GM21515 (cell line): ENCODE results near the gene LMTK3.
"Not testable (repeated sequence)": the region's sequence is repeated elsewhere in the genome, so short reads cannot be mapped to it uniquely, and the experiment has no call there.

Experiments
- ATAC-seq: cut with Tn5 transposase; IDR thresholded peaks from one replicate; pipeline ENCODE4 v1.9.1; 2021; ENCODE audit not compliant: unreplicated experiment

The LMTK3 gene

DNA sequence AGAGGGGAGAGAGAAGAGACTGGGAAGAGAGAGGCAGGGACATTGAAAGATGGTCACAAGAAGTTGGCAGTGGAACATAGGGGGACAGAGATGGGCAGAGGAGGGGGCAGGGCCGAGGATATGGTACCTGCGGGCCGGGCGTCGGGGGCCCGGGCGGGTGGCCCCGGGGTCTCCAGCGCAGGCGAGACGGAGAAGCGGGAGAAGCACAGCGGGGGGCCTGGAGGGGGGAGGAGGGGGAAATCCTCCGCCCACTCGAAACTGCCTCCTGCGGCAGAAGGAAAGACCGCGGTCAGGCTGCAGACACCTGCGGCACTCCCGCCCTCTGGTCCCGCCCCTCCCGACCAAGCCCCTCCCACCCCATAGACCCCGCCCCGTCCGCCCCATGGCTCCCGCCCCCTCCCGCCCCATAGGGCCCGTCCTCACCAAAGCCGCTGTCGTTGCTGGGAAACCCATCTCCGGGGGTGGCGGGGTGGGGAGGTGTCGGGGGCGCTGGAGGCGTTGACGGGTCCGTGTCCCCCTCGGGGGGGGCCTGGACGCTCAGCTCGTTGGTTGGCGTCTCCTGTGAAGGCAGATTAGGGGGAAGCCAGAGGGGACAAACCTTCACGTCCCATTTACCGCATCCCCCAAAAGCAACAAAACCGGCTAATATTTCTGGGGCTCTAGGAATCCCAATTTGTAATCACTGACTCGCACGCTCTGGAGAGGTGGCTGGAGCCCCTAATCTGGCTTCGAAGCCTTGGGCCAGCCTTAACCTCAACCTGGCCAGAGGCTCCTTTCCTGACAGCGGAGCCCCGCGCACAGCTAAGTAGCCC lies 20.4 kb downstream of the LMTK3 start:
- no peak for ATAC-seq

DNA sequence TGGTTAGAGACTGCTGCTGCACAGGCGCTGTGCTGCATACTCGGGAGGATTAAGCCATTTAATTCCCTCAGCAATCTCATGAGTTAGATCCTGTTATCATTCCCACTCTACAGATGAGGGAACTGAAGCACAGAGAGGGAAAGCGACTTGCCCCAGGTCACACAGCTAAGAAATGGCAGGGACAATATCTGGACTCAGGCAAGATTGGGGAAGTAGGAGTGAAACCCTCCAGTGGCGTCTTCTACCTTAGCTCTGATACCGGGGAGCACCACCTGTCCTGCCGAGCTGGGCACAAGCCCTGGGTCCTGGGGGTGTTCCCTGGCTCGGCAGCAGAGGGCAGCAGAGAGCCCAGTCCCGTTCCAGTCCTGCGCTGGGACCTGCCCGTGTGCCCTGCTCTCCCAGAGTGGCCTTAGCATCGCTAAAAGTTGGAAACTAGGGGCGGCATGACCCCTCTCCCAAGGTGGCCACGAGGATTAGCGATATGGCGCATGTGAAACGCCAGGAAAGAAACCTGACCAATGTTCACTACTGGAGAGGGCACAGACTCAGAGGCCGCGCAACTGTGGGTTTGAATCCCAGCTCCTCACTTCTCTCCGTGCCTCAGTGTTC lies 21.9 kb downstream of the LMTK3 start:
- ATAC-seq: peak; percentile 44

DNA sequence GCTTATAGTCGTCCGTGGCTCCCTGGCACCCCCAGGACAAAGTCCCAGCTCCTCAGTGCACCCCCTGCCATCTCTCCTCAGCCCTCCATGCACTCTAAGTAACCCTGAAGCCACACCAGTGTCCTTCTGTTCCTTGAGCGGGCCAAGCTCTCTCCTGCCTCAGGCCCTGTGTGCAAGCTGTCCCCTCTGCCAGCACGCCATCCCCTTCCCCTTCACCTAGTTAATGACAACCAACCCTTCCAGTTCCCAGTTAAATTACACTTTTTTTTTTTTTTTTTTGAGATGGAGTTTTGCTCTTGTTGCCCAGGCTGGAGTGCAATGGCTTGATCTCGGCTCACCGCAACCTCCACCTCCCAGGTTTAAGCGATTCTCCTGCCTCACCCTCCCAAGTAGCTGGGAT lies 23.2 kb downstream of the LMTK3 start:
- not testable (repeated sequence) for ATAC-seq

DNA sequence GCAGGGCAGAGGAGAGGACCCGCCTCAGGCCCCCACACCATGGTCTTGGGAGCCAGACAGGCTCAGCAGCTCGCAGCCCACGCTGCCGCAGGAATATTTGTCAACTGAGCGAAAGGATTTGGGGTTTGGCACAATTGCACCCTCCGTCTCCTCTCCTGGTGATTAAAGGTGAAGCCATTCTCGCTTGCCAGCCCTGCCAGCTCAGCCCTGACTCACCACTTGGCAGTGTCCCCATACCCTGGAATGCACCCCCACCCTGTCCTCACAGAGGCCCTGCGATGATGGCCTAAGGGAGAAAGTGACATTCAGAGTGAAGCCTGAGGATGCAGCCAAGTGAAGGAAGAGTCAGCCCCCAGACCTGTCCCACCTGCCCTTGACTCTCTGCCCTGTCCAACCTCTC lies 23.7 kb downstream of the LMTK3 start:
- no peak for ATAC-seq

DNA sequence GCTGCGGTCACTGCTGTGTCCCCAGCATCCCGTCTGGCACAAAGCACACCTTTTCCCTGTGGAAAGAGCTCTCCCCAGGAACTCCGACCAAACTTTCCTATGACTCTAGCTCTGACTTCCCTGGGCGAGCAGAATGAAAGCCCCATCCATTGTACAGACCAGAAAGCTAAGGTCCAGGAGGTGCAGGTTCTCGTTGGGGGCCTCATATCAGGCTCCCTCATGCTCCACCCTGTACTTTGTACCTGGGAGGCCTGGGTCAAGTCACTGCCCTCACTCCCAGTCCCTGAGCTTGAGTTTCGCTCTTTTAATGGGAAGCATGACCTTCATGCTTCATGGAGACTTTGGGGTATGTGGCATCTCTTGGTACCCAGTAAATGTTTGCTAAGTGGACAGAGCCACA lies 24.1 kb downstream of the LMTK3 start:
- no peak for ATAC-seq

DNA sequence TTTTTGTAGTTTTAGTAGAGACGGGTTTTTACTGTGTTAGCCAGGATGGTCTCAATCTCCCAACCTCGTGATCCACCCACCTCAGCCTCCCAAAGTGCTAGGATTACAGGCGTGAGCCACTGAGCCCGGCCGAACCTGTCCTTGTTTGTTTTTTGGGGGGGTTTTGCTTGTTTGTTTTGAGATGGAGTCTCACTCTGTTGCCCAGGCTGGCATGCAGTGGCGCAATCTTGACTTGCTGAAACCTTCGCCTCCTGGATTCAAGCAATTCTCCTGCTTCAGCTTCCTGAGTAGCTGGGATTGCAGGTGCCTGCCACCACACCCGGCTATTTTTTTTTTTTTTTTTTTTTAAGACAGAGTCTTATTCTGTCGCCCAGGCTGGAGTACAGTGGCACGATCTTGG lies 24.9 kb downstream of the LMTK3 start:
- ATAC-seq: not testable (repeated sequence)

DNA sequence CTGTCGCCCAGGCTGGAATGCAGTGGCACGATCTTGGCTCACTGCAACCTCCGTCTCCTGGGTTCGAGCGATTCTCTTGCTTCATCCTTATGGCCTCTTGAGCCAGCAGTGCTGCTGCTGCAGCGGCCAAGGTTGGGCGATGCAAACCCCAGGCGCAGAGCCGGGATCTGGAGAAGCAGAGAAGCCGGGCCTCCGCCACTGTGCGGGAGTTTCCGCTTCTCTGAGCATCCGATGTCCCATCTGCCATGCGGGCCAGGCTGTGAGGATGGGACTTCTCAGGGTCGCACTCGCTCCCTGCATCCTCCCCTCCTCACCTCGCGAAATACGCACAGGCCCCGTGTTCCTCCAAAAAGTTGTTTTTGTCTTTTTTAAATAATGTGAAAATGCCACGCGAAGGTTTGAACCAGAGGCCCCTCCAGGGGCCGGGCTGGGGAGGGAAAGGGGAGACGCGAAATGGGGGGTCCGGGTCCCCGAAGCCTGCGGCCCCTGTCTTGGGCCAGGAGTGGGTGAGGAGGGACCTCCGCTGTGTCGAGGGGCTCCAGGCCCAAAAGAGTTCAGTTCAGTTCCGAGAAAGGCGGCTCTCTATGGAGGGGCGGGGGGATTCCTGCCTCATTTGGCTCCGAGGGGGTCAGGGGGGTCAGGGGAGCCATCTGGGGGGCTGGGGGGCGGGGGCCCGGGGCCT lies 26.6 kb downstream of the LMTK3 start:
- no peak for ATAC-seq

DNA sequence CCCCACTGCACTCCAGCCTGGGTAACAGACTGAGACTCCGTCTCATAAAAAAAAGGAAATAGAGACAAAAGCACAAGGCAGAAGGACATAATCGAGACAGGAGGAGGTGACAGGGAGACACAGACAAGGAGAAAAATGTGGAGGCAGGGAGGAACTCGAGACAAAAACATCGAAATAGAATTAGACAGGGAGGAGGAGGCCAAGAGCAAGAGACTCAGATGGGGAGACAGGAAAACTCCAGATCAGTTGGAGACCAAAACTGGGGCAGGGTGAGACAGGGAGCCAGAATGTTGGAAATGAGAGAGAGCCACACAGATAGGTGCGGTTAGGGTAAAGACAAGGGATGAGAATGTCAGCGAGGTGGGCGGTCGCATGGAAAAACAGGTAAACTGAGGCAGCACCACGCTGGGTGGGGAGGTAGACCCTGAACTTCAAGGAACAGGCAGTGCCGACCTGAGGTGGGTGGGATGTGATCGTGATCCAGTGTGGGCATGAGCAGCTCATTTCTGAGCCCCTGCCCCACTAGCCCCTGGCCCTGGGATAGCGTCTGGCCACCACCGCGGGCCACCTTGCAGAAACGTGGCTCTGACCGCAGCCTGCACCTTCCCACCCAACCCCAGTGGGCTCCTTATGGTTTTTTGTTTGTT lies 27.3 kb downstream of the LMTK3 start:
- ATAC-seq: no peak

DNA sequence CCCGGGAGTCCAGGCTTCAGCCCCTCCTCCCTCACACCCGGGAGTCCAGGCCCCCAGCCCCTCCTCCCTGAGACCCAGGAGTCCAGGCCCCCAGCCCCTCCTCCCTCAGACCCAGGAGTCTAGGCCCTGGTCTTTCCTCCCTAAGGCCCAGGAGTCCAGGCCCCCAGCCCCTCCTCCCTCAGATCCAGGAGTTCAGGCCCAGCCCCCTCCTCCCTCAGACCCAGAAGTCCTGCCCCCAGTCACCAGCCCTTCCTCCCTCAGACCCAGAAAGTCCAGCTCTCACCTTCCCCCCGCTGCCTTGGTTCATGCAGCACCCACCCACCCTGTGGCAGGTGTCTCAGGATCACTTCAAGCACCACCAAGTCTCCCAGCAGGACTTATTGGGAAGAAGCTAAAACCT lies 28.3 kb downstream of the LMTK3 start:
- ATAC-seq: no peak

DNA sequence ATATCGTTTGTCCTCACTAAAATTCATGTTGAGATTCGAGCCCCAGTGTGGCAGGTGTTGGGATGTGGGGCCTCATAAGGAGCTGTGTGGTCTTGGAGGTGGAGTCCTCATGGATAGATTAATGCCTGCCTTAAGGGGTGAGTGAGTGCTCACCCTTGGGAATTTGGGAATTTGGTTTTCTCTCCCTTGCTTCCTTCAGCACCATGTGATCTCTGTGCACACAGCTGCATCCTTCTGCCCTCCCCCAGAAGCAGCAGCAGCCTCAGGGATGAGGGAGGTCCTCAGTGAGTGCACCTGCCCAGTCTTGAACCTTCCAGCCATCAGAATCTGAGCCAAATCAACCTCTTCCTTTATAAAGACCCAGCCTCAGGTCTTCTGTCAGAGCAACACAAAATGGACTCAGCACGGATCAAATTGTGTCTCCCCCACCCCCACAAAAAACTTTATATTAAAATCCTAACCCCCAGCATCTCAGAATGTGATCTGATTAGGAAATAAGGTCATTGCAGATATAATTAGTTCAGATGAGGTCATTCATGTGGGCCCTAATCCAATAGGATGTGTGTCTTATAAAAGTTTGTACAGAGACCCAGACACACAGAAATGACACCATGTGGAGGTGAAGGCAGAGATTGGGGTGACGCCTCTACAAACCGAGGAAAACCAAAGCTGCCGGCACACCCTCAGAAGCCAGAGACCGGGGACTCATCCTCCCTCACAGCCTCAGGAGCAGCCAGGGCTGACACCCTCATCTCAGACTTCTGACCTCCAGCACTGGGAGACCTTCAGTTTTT lies 29.6 kb downstream of the LMTK3 start:
- no peak for ATAC-seq

DNA sequence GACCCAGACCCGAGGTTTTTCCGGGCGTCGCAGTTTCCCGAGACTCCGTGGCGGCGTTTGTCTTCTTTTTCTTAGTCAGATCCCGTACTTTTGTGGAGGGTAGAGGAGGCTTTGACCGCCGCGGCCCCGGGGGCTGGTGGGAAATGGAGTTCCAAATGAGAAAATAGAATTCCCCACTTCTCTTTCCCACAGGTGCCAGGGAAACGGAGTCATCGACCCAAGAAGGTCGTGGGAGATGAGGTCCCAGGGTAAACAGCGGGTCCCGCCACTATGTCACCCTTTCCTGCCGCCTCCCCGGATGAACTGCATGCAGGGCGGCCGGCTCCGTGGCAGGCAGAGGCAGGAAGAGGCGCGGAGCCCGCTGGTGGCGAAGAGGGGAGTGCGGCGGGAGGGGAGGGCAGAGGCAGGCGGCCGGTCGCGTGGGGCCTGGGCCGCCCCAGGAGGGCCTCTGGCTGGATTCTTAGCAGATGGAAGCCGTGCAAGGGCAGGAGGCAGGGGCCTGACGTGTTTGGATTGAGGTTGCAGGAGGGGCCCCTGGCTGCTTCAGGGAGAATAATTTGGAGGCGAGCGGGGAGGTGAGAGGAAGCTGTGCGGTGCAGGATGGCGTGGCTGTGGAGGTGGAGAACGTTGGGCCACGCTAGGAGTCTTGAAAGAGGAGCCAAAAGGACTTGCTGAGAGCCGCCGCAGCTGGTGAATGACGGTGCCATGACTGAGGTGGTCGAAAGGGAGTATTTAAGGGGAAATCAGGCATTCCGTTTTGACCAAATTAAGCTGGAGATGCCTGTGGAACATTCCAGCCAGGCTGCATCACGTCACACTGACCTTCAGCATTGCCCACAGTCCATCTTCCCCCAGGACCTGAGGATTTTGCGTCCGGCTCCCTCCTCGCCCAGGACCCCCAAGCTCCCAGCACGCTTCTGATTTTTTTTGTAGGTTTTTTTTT lies 30.8 kb downstream of the LMTK3 start:
- ATAC-seq: no peak

DNA sequence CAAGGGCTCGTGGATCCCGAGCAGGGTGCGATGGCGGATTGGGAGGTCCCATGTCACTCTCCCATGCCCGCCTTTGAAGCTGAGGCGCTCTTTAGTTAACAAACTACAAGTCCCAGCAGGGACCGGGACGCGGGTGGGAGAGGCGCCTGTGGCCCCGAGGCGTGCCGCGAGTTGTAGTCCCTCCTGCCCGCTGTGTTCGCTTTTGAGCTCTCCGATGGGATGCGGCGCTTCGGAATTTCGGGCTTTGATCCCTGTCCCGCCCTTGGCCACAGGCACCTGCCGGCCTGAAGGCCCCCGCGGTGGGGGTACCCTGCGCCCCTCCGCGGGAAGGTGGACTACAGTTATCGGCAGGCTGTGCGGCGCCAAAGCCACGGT lies 31.5 kb downstream of the LMTK3 start:
- ATAC-seq: no peak

DNA sequence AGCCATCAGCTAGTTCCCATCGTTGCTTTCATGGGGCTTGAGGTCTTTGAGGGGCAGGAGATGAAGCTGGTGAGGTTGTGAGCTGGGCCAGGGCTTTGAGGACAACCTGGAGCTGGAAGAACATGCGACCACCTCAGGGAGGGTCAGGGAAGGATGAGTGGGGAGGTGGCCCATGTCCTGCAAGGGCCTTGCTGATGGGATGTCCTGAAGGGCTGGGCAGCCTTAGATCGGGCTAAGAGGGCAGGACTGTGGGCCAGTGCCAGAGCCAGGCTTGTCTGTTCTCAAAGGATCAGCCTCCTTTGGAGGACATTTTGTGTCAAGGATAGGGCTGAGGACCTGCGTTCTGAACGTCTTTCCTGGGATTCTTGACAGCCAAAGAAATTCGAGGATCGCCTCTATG lies 31.9 kb downstream of the LMTK3 start:
- ATAC-seq: no peak

DNA sequence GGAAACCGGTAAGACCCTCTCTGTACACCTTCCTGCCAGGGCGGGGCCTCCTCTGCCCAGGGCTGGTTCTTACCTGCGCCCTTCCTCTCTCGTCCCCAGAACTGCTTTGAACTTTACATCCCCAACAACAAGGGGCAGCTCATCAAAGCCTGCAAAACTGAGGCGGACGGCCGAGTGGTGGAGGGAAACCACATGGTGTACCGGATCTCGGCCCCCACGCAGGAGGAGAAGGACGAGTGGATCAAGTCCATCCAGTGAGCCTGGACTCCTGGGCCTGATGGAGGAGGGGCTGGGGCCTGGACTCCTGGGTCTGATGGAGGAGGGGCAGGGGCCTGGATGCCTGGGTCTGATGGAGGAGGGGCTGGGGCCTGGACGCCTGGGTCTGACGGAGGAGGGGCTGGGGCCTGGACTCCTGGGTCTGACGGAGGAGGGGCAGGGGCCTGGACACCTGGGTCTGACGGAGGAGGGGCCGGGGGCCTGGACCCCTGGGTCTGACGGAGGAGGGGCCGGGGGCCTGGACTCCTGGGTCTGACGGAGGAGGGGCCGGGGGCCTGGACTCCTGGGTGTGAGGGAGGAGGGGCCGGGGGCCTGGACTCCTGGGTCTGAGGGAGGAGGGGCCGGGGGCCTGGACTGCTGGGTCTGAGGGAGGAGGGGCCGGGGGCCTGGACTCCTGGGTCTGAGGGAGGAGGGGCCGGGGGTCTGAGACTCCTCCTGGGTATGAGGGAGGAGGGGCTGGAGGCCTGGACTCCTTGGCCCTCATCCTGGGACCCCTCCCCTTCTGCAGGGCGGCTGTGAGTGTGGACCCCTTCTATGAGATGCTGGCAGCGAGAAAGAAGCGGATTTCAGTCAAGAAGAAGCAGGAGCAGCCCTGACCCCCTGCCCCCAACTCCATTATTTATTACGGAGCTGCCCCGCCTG lies 33.0 kb downstream of the LMTK3 start:
- no peak for ATAC-seq

DNA sequence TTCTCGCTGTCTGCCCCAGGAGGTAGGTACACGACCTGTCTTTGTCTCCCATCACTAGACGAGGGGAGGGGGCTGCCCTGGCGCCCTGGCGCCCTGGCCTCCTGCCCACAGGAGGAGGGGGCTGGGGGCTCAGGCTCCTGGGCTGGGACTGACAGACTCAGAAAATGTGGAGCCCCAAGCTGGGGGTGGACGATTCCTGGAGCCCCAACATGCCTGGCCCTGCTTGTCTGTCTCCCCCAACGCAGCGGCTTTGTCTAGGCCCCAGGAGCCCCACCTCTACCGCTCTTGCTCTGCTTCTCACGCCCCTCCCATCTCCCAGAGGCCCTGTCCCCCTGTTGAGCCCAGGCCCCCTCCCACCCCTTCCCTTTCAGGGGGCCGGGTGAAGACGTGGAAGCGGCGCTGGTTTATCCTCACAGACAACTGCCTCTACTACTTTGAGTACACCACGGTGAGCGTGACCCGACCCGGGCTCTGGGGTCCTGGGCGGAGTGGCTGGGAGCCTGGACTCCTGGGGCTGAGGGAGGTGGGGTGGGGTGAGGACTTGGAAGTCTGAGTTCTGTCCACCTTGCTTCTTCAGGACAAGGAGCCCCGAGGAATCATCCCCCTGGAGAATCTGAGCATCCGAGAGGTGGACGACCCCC lies 33.8 kb downstream of the LMTK3 start:
- ATAC-seq: no peak

DNA sequence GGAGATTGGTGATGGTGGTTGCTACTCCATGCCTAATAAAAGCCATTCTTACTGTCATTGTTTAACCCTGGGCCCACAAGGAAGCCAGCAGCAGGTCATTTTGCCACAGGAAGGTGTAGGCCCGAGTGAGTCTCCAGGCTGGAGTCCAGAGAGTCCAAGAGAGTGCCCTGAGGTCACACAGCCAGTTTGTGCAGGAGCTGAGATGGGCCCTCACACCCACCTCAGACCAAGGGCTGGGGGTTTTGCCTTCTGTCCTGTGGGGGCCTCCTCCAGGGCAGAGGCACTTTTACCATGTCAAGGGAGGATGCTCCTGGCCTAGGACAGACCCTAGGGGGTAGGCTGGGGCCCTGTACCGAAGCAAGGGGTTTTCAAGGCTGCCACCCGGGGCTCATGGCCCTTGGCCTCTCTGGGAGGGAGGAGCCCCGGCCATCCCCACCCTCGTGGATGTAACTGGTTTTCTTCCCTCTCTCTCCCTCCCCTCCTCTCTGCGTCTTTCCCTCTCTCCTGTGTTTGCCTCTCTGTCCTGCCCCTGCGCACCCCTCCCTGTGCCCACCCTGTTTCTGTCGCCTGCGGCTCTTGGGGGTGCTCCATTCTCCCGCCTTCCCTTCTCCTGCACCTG lies 34.5 kb downstream of the LMTK3 start:
- no peak for ATAC-seq

DNA sequence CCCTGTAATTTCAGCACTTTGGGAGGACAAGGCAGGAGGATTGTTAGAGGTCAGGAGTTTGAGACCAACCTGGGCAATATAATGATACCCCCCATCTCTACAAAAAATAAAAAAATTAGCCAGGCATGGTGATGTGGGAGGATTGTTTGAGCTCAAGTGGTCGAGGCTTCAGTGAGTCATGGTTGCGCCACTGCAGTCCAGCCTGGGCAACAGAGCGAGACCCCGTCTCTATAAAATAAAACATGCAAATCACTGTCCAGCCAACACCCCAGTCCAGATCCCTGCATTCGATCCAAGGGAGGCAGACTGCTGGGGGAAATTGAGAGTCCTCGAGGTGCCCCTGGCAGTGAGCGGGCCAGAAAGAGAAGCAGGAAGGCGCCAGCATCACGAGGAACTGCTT lies 35.5 kb downstream of the LMTK3 start:
- ATAC-seq: no peak
